Stimulated activated CD8-positive, alpha-beta memory T cell treated with anti-CD3 and anti-CD28 coated beads, Interleukin-15, amount 100 ng/mL, for 1 hour (primary cell): ENCODE results near the gene SOCS1.
A peak's percentile ranks its signal among the peaks of the same experiment; 100 is the strongest.

Experiments
- DNase-seq: peaks from one replicate; pipeline ENCODE4 v3.0.0-alpha.2; 2020; ENCODE audit warnings: low read depth

SOCS1 gene

GRCh38 chr16:11260596-11260966 lies 4.6 kb upstream of the SOCS1 start:
- no peak for DNase-seq

GRCh38 chr16:11259655-11260595 lies 3.9 kb upstream of the SOCS1 start:
- no peak for DNase-seq

GRCh38 chr16:11258553-11259492 lies 2.8 kb upstream of the SOCS1 start:
- DNase-seq = no peak

- DNase-seq = peak; percentile 21
These were observed 1.3 kb upstream of the SOCS1 start for GRCh38 chr16:11257131-11257938.

GRCh38 chr16:11256661-11257130 lies 692 bp upstream of the SOCS1 start:
- DNase-seq = no peak

- no peak for DNase-seq
These were observed 879 bp downstream of the SOCS1 start for GRCh38 chr16:11254913-11255736.

- DNase-seq = no peak
These were observed 1.8 kb downstream of the SOCS1 start for GRCh38 chr16:11253995-11254912.

- DNase-seq = no peak
These were observed 2.7 kb downstream of the SOCS1 start for GRCh38 chr16:11253009-11253994.

- no peak for DNase-seq
These were observed 3.5 kb downstream of the SOCS1 start for GRCh38 chr16:11252482-11252931.

GRCh38 chr16:11251525-11252481 lies 4.2 kb downstream of the SOCS1 start:
- peak; percentile 57 for DNase-seq

- DNase-seq = no peak
These were observed 5.0 kb downstream of the SOCS1 start for GRCh38 chr16:11250786-11251524.

- no peak for DNase-seq
These were observed 5.8 kb downstream of the SOCS1 start for GRCh38 chr16:11250091-11250785.

- DNase-seq = no peak
These were observed 6.6 kb downstream of the SOCS1 start for GRCh38 chr16:11249233-11250061.

GRCh38 chr16:11248133-11248532 lies 7.9 kb downstream of the SOCS1 start:
- no peak for DNase-seq

- no peak for DNase-seq
These were observed 10.0 kb downstream of the SOCS1 start for GRCh38 chr16:11245988-11246387.
